OCI-LY7 (cell line): ENCODE data around the gene XKRX. TPM values are rescaled to one million over a fixed set of nuclear protein-coding genes. Genes with fewer than 3 reads are reported as not detected.

Experiments
- BruUV-seq: library from RNA; stranded (reverse); fragments of 400-500 nt; replicated peaks from 2 replicates; lab custom pipeline; 2021; lab: Mats Ljungman, UMichigan
- CTCF ChIA-PET: fragments of 300-600 bp; sonication (Branson Sonifier 250); formaldehyde crosslinking; loops from one replicate; lab custom pipeline; 2022; ENCODE audit warnings: antibody characterized with exemption; ENCODE audit not compliant: unreplicated experiment; lab: Charles Lee
- POLR2A ChIA-PET: fragments of 300-600 bp; sonication (Branson Sonifier 250); formaldehyde crosslinking; loops from one replicate; lab custom pipeline; 2022; ENCODE audit warnings: antibody characterized with exemption; lab: Charles Lee
- DNase-seq: peaks from one replicate; pipeline ENCODE4 v3.0.0-alpha.2; 2015; ENCODE audit warnings: low spot score
- H2AFZ ChIP-seq: fragments of 200-600 bp; sonication (generic), shearing (Covaris generic); 2 replicates; pipeline ENCODE4 v1.6.1; 2014; ENCODE audit warnings: mild to moderate bottlenecking, antibody characterized with exemption, low read length, moderate library complexity
- H3K27ac ChIP-seq: fragments of 200-600 bp; sonication (generic); 2 replicates; pipeline ENCODE4 v1.5.1; 2014; ENCODE audit warnings: mixed run types, low read depth, mild to moderate bottlenecking, moderate library complexity, low read length, inconsistent platforms; ENCODE audit not compliant: poor library complexity, severe bottlenecking
- H3K36me3 ChIP-seq: fragments of 200-600 bp; sonication (generic); 2 replicates; pipeline ENCODE4 v1.6.1; 2014; ENCODE audit warnings: mild to moderate bottlenecking, antibody characterized with exemption, low read length, moderate library complexity, mixed read lengths; ENCODE audit not compliant: insufficient read depth
- H3K4me1 ChIP-seq: fragments of 200-600 bp; sonication (generic); 2 replicates; pipeline ENCODE4 v1.5.1; 2014; ENCODE audit warnings: mild to moderate bottlenecking, low read length; ENCODE audit not compliant: insufficient read depth, poor library complexity, severe bottlenecking
- H3K4me2 ChIP-seq: fragments of 200-600 bp; sonication (generic); 2 replicates; pipeline ENCODE4 v1.6.1; 2014; ENCODE audit warnings: mild to moderate bottlenecking, low read length
- H3K4me3 ChIP-seq: fragments of 200-600 bp; sonication (generic); 2 replicates; pipeline ENCODE4 v1.5.1; 2014; ENCODE audit warnings: mild to moderate bottlenecking, low read depth, low read length; ENCODE audit not compliant: poor library complexity, severe bottlenecking
- H3K79me2 ChIP-seq: fragments of 200-600 bp; sonication (generic); 2 replicates; pipeline ENCODE4 v1.6.1; 2016; ENCODE audit warnings: low read depth, mild to moderate bottlenecking, low read length, moderate library complexity, mixed read lengths; ENCODE audit not compliant: insufficient read depth
- H3K9me2 ChIP-seq: fragments of 200-600 bp; sonication (generic); 2 replicates; pipeline ENCODE4 v1.6.1; 2016; ENCODE audit warnings: mild to moderate bottlenecking, low read length, mixed read lengths; ENCODE audit not compliant: insufficient read depth
- H3K9me3 ChIP-seq: fragments of 200-600 bp; sonication (generic); 2 replicates; pipeline ENCODE4 v1.6.1; 2014; ENCODE audit warnings: mild to moderate bottlenecking, mixed run types, low read length, mixed read lengths
- H4K20me1 ChIP-seq: fragments of 200-600 bp; sonication (generic); 2 replicates; pipeline ENCODE4 v1.6.1; 2014; ENCODE audit warnings: mild to moderate bottlenecking, antibody characterized with exemption, low read length, moderate library complexity, mixed read lengths; ENCODE audit not compliant: insufficient read depth
- EZH2phosphoT487 ChIP-seq: fragments of 200-600 bp; sonication (generic); IDR thresholded peaks from 2 replicates; pipeline ENCODE4 v1.6.1; 2018; ENCODE audit warnings: low read depth, borderline replicate concordance, mild to moderate bottlenecking, mixed run types, antibody characterized with exemption, low read length, moderate library complexity, mixed read lengths
- intact Hi-C: fragments of 100-400 bp; cut with micrococcal nuclease; formaldehyde crosslinking; loops from one replicate; pipeline ENCODE4 v1.10.0; 2022; ENCODE audit not compliant: unreplicated experiment
- total RNA-seq, 2 experiments: library from RNA; depleted of rRNA in 1 of 2; stranded (reverse); fragments of >200 nt in 1 of 2; shearing (Covaris generic) in 1 of 2; gene quantifications; 2 replicates each; pipeline ENCODE4 v1.2.3, GENCODE V29; 2014 to 2022
- TF ChIP-seq, protein P1 (sequence below): fragments of 200-600 bp; sonication (generic); conservative IDR thresholded peaks from 2 replicates; pipeline ENCODE4 v1.5.1; 2014; ENCODE audit warnings: mild to moderate bottlenecking, antibody characterized with exemption, low read length, moderate library complexity, mixed read lengths

Gene XKRX
- total RNA-seq, 2 experiments from 2014 or later, result 6.4 to 8.4 TPM

- no peaks in the 10 kb centered on the region for H4K20me1 ChIP-seq
- ChIA-PET CTCF (no interaction called here), POLR2A (no interaction called here)
- no peak overlapping the region for H3K4me2 ChIP-seq
- no peak for TF ChIP-seq EZH2phosphoT487
- TF ChIP-seq, protein P1, sequence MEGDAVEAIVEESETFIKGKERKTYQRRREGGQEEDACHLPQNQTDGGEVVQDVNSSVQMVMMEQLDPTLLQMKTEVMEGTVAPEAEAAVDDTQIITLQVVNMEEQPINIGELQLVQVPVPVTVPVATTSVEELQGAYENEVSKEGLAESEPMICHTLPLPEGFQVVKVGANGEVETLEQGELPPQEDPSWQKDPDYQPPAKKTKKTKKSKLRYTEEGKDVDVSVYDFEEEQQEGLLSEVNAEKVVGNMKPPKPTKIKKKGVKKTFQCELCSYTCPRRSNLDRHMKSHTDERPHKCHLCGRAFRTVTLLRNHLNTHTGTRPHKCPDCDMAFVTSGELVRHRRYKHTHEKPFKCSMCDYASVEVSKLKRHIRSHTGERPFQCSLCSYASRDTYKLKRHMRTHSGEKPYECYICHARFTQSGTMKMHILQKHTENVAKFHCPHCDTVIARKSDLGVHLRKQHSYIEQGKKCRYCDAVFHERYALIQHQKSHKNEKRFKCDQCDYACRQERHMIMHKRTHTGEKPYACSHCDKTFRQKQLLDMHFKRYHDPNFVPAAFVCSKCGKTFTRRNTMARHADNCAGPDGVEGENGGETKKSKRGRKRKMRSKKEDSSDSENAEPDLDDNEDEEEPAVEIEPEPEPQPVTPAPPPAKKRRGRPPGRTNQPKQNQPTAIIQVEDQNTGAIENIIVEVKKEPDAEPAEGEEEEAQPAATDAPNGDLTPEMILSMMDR, result no peak
- H3K9me3 ChIP-seq, result no peaks in the 10 kb centered on the region
- H3K4me1 ChIP-seq, result no peaks in the 10 kb centered on the region
- no peaks in the 10 kb centered on the region for H3K36me3 ChIP-seq
- no TSS peak for BruUV-seq
- DNase-seq, result no peak
- no peaks in the 10 kb centered on the region for H3K79me2 ChIP-seq
- no peaks in the 10 kb centered on the region for H3K9me2 ChIP-seq
- H3K27ac ChIP-seq, result no peak overlapping the region
- intact Hi-C loops, result no loop called here
- H2AFZ ChIP-seq, result no peak overlapping the region
- H3K4me3 ChIP-seq, result no peak overlapping the region
These were observed 48.3 kb downstream of the XKRX start for GRCh38 chrX:100880368-100880767.

DNA sequence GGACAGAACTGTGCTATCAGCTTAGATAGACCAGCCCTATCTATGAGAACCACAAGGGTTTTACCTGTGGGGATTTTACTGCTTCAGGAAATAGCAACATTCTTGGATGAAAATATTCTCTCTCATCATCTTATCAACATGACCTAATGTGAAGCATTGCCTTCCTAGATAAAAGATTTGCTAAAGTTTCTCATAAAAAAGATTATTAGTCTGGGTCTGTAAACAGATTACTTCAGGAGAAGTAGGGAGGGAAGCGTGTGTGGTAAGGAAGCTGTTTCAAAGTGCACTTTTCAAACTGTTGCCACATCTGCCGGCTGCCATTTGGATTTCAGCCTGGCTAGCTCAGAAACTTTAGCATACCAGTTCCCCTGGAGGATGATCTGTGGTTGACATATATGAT, 54.4 kb downstream of the XKRX start, which contains the start of gene NOX1:
NOX1 (minus strand) TSS at position 35 of the 400 bp plus-strand sequence. CDS start 220 bp downstream, outside the sequence.
- no peak within 1 kb of the TSS for H3K27ac ChIP-seq
- no TSS peak for BruUV-seq
- no peaks in the 10 kb centered on the region for H3K79me2 ChIP-seq
- intact Hi-C loops, result no loop called here
- H3K9me3 ChIP-seq, result no peaks in the 10 kb centered on the region
- POLR2A ChIA-PET, result no interaction called here
- no peaks in the 10 kb centered on the region for H3K9me2 ChIP-seq
- H3K4me3 ChIP-seq, result no peak within 1 kb of the TSS
- no peaks in the 10 kb centered on the region for H4K20me1 ChIP-seq
- H3K36me3 ChIP-seq, result no peaks in the 10 kb centered on the region
- CTCF ChIA-PET, result interaction anchor here (0.9 kb wide), 1 partner anchor 54 kb away, joined by 3 read pairs; the partner anchor contains the start of gene XKRX
- DNase-seq, result no peak
- H3K4me1 ChIP-seq, result no peaks in the 10 kb centered on the region
- no peak within 1 kb of the TSS for H3K4me2 ChIP-seq
- H2AFZ ChIP-seq, result no peak within 1 kb of the TSS
- TF ChIP-seq, protein P1, result no peak
- TF ChIP-seq EZH2phosphoT487, result no peak
